NCI-H526 (cell line): ENCODE results near the gene ZNF3.
A peak's percentile ranks its signal among the peaks of the same experiment; 100 is the strongest.

Experiments
- DNase-seq, 2 experiments: peaks; one replicate each; lab custom pipeline; 2025; lab: John Stamatoyannopoulos, UW

Gene ZNF3

DNA sequence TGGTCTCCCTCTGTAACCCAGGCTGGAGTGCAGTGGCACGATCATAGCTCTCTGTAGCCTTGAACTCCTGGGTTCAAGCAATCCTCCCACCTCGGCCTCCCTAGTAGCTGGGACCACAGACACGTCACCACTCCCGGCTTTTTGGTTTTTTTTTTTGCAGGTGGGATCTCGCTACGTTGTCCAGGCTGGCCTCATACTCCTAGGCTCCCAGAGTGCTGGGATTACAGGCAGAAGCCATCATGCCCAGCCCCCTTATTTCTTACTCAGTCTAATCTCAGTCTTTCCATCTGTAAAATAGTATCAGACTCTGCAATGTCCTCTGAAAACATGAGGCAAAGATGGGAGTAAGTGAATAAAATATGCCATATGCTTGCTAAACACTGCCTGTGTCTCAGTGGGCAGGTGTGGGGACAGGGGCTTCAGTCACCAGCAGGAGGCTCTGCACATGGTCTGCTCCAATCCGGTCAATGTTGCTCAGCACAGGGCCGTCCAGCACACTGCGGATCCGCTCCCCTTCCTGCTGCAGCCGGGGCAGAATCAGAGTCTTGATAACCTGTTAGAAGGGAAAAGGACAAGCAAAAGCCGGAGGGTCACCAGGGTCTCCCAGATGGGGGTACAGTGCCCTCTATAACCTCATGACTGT, 28.1 kb upstream of the ZNF3 start:
- DNase-seq: no peak

DNA sequence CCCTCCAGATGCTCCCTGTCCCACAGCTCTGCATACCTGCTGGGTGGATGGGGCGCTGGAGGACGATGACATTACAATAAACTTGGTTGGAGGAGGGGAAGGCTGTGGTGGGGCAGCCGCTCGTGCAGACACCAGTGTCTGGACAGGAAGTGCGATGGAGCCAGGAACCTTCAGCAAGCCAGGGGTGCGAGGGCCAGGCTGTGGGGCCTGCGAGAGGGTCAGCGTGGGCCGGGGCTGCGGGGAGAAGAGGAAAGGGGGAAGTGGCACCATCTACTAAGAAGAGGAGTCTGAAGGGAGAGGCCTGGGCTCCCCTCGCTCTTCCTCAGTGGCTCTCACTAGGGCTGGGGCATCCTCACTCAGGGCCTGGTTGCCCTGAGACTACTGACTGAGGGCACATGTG, 26.4 kb upstream of the ZNF3 start:
- no peak for DNase-seq

DNA sequence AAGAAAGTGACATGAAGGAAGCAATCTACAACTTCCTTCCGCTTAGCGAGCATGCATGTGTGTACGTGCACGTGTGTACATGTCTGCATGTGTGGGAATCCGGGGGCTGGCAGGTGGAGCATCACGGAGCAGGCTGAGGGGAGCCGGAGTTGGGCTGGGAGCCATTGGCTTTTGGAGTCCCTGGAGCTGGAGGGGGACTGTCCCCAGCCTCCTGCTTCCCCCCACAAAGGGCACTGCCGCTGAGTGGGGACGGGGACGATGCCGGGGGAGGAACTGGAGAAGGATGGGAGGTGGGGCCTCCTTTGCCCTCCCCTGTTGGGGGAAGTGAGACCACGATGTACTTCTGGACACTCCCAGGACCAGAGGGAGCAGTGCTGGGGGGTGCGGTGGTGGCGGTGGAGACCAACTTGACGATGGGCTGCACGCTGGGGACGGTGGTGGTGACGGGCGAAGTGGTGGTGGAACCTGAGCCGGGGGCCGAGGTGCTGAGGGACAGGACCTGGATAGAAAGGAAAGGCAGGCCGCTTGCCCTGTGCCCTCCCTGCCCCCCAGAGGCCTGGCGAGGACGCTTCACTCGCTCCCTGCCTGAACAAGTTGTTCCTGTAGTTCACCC, 25.7 kb upstream of the ZNF3 start:
- DNase-seq: no peak

DNA sequence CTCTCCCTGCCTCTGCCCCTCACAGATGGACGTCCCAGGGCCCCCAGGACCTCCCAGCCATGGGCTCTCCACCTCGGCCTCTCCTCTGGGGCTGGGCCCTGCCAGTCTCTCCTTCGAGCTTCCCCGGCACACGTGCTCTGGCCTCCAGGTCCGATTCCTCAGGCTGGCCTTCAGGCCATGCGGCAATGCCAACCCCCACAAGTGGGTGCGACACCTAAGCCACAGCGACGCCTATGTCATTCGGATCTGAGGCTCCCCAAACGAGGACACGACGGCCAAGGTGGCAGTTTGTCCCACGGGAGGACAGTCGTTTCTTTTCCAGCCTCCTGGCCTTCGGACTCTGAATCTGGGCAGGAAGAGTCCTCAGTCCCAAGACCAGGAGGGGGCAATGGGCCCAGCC, 25.1 kb upstream of the ZNF3 start:
- DNase-seq: no peak

DNA sequence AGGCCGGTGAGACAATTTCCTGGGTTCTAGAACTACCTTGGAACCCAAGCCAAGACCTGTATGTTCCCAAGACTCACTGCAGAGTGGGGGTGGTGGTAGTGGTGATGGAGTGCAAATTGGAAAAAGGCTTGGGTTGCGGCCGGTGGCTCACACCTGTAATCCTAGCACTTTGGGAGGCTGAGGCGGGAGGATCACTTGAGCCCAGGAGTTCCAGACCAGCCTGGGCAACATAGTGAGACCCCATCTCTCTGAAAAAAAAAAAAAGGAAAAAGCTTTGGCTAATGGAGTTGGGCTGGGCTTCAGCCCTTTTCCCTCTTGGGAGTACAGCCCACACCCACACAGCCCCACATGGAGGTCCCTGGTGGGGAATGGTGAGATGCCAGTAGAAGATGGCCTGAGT, 24.0 kb upstream of the ZNF3 start:
- DNase-seq: no peak

DNA sequence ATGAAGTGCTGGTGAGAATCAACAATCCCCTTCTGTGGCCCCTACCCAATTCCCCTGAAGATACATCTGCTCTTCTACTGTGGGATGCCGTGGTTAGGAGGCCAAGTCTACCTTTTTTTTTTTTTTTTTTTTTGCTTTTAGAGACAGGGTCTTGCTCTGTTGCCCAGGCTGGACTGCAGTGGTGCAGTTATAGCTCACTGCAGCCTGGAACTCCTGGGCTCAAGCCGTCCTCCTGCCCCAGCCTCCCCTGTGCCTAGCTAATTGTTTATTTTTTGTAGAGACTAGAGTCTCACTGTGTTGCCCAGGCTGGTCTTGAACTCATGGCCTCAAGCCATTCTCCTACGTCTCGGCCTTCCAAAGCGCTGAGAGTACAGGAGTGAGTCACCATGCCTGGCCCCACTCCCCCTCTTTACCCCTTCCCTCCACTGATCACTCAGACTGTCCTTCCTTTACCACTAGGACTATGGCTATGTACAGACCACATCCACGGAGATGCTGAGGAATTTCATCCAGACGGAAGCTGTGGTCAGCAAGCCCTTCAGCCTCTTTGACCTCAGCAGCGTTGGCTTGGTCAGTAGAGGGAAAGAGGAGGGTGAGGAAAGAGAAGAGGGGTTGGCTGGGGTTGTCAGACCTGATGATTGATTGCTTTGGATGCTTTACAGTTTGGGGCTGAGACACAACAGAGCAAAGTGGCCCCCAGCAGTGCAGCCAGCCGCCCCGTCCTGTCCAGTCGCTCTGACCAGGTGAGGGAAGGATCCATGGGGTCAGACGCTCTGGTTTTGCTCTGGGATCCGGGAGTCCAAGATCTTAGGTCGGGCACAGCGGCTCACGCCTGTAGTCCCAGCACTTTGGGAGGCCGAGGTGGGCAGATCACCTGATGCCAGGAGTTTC, 21.7 kb upstream of the ZNF3 start:
- DNase-seq: no peak

DNA sequence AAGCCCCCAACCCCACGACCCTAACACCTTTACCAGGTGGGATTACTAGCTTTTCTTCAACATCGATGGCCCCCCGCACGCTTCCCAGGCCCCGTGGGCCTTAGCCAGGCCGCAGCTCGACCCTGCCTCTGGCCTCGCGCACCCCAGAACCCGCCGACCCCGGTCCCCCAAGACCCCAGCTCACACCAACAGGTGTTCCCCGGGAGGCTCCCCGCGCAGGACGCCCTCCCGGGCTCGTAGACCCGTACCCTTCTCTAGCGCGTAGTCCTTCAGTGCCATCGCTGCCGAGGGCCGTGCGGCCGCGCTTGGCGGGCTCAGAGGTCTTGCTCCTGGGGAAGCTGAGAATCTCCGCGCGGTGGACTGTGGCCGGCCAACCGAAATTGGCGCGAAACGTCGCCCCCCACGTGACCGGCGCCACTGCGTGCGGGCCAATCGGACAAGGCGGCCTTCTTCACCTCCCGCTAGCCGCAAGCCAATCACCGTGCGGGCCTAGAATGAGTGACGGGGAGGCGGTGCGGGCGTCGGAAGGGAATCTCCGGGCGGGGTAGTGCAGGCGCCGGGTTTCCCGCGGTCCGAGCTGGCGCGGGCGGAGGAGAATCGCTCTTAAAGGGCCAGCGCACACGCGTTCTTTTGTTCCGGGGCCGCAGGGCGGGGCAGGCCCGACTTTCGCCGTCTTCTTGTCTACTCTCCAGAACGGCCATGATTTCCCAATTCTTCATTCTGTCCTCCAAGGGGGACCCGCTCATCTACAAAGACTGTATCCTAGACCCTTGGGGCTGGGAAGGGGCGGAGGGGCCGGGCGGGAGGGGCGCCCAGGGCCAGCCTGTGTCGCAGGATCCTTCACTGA, 19.7 kb upstream of the ZNF3 start, which contains the start of the genes AP4M1 and MCM7:
Gene AP4M1 (plus strand): TSS at position 628 of the 847 bp plus-strand sequence. CDS start 72 bp downstream, at position 700.
Gene MCM7 (minus strand): TSS at position 382 of the 847 bp plus-strand sequence. CDS start 103 bp downstream, at position 279.
- peak; percentile 99 to 100 for DNase-seq

DNA sequence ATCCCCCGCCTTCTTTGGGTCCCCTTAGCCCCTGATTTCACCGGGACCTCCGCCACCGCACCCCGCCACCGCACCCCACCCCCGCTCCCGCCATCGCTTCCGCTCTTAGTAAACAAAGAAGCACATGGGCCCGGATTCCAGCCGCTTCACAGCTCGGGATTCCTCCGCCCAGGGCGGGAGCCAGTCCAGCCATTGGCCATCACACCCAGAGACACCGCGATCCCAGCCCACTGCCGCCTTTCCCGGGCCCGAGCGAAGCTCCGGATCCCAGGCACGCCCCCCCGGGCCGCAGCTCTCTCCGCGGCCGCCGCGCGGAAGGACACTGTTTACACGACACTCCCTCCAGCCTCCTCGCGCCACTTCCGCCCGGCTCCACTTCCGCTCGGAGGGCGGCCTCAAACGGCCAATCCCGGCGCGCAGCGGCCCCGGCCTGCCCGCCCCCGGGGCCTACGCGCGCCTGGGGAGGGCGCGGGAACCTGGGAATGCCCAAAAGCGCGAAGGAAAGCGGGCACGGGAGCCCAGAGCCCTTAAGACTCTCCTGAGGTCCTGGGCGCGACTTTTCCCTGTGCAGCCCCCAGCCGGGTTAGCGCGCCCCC, 19.0 kb upstream of the ZNF3 start:
- DNase-seq: peak; percentile 95 to 98

DNA sequence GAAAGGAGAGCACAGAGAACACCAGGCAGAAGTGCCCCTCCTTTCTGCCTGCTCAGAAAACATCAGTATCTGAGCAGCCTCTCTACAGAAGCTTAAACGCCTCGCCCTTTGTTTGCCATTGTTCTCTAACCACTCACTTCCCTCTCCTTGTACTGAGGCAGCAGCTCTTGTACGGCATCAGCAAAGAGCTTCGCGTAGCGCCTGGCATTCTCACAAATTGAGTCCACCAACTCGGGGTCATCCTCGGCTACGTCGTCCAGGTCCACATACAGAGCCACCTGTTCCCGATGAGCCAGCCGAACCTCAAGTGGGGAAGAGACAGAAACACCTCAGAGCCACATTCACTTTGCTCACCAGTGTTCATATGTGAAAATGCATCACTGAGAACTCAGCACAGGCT, 17.9 kb upstream of the ZNF3 start:
- DNase-seq: no peak

DNA sequence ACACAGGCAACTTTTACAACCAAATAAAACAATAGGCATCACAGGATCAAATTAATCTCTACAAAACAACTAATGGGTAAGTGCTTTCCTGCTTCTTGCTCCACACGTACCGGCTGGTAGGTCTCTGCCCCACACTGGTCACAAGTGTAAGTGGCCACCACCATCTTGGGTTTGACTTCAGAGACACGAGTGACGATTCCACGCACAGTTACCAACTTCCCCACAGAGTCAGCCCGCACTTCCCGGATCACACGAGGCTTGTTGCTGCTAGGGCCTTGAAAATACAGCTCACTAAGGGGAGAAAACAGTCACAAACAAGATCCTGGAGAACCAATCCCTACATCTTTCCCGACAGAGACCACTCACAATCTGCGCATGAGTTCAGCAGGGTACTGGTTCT, 17.4 kb upstream of the ZNF3 start:
- DNase-seq: no peak

DNA sequence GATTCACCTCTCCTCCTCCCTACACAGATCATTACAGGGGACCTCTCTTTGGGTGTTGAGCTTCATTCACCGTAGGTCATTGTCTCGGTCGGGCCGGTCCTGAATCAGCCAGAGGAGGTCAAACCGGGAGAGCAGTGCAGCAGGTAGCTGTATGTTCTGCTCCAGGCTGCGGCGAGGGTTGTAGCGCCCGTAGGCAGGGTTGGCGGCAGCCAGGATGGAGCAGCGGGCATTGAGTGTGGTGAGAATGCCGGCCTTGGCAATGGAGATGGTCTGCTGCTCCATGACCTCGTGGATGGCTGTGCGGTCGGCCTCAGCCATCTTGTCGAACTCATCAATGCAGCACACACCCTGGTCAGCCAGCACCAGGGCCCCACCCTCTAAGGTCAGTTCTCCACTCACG, 14.2 kb upstream of the ZNF3 start:
- no peak for DNase-seq

DNA sequence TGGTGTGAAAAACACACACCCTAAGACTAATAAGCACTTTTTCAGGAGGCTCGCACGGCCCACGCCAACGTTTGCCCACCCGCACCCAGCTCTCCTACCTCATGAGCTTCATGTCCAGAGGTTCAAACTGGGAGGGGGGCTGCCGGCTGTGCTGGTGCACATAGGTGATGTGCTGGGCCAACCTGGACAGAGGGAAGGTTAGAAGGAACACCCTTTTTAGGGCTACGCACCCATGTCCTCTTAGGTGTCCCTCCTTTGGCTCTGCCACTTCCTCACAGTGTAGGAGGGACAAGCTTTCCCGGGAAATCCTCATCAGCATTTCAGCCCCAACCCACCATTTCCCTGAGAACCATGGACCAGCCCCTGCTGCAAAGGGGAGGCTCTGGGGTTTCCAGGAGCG, 13.8 kb upstream of the ZNF3 start:
- DNase-seq: no peak

DNA sequence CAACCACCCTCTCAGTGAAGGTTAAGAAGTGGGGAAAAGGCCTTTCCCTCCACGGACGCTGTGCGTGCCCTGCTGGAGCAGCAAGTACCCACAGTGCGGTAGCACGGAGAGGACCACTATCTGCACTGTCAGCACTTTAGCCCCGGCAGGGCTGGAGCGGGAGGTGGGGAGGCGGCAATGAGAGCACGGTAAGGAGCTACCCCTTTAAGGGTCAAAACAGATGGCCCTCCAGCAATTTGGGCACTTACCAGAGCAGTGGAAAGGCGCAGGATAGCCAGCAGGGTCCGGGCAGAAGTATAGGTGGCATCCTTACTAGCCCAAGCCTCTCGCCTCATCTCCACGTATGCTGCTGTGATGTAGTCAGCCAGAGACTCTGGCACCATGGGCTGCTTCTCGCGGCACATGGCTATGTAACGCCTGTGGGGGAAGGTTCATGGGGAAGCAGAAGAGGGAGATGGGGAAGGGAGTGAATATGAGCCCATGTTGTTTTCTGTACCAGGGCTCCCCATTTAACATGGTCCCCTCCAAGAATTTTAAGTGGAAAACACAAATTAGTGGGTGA, 12.5 kb upstream of the ZNF3 start:
- no peak for DNase-seq

DNA sequence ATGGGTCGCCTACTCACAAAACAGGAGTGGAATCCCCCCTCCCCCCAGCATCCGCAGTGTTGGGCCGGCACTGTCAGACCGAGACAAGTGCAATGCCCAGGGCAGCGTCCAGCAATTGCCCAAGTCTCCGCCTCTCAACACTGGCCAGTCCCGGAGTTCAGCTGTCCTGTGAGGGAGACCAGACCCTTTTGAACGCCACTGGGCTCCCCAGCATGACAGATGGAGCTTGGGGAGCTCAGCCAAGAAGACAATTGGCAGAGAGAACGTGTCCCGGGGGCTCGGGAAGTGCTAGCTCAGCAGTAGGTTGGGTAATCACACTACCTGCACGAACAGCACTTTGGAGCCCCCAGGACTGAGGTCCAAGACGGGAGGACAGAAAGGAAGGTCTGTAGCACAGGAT, 12.0 kb upstream of the ZNF3 start:
- no peak for DNase-seq

DNA sequence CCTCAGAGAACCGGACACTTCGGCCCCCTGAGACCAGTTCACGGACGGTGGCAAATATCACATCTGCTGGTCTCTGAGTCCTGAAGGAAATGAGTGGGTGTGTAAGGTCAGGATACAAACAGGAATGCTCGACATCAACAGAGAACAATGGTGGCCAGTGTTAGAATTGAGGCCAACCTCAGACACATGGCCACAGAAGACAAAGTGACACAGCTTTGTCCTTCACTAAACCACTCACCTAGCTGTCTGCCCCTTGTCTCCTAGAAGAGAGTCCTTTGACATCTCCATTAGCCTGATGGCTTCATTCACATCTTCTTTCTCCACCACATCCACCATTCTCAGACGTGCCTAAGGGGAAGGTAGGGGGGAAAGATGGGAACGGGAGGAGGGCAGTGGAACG, 11.5 kb upstream of the ZNF3 start:
- no peak for DNase-seq

DNA sequence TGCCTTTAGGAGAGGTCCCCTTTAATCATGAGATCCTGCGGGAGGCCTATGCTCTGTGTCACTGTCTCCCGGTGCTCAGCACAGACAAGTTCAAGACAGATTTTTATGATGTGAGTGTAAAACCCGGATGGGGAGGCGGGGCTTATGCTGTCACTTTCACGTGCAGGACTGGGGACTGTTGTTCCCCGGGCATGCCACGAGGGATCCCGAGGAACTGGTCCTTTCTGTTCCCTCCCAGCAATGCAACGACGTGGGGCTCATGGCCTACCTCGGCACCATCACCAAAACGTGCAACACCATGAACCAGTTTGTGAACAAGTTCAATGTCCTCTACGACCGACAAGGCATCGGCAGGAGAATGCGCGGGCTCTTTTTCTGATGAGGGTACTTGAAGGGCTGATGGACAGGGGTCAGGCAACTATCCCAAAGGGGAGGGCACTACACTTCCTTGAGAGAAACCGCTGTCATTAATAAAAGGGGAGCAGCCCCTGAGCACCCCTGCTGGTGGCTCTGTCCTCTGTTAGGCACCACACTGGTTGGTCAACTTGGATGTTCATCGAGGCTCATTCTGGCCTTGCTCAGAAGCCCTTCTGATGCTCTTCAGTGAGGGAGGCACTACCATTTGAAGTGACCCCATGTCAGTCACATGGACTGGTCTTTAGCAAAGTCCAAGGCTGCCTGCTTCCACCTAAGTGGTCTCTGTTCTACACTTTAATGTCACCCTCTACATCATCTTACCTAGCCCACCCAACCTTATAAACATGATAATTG, 10.1 kb upstream of the ZNF3 start:
- DNase-seq: peak; percentile 33 to 58

DNA sequence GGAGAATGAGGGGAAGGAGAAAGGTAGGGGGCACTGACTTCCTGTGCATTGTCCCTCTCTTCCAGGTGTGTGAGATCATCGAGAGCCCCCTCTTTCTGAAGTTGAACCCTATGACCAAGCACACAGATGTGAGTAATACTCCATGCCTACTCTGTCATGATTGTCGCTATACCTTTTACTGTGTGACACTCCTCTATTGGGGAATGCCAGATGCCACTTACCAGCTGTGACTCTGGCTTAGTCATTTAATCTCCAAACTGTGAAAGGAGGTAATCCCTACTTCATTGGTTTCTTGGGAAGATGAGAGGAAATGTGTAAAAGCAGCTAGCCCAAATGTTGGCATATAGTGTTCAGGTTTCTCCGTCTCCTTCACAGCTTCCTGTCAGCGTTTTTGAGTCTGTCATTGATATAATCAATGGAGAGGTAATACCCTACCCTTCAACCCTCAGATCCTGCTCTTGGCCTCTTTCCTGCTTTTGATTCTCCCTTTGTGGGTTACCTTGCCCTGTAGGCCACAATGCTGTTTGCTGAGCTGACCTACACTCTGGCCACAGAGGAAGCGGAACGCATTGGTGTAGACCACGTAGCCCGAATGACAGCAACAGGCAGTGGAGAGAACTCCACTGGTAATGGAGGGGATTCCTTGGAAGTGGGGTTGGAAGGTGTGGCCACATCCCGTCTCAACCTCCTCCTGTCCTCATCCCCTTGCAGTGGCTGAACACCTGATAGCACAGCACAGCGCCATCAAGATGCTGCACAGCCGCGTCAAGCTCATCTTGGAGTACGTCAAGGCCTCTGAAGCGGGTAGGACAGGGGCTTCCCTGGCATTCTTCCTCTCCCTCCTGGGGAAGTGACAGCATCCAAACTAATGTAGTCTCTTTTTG, 9.2 kb upstream of the ZNF3 start:
- peak in 1 of 2 experiments; percentile 44 for DNase-seq

DNA sequence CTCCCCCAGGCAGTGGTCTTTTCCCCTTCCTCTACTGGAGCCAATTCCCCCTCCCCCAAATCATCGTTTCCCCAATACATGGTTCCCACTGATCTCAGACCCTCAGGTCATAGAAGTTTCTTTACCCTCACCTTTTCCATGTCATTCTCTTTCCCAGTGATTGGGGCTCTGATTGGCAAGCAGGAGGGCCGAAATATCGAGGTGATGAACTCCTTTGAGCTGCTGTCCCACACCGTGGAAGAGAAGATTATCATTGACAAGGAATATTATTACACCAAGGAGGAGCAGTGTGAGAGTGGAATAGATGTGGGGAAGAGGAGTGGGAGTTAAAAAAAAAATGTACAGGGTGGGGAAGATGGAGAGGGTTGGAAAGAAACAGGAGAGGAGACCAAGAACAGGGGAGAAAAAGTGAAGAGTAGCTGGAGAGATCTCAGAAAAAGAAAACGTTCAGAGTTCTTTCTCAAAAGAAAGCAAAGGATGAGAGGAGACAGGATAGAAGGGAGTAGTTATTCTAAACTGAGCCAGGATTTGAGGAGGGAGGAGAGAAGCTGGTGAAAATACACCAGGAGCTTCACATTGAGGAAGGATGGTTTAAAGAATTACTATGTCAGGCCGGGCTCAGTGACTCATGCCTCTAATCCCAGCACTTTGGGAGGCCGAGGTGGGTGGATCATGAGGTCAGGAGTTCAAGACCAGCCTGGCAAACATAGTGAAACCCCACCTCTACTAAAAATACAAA, 8.1 kb upstream of the ZNF3 start:
- DNase-seq: no peak
